Measurements from ENCODE around the gene CHI3L2.

- TF ChIP-seq TAF1 (IDR thresholded peaks at IDR 0.05; ENCODE audit: borderline replicate concordance, low read depth, low read length) (no peak), POLR2AphosphoS5 (IDR thresholded peaks at IDR 0.05; ENCODE audit: low read depth, low read length) (no peak), POLR2A (IDR thresholded peaks at IDR 0.05; ENCODE audit: low read depth, low read length) (no peak)
These were observed 28.2 kb upstream of the CHI3L2 start for GRCh38 chr1:111199329-111199728.

Data from GM12892 (cell line).